Gastrocnemius medialis (tissue), 4 donors: ENCODE results near the gene PRRX1. TPM values are rescaled to one million over a fixed set of nuclear protein-coding genes. Genes with fewer than 3 reads are reported as not detected.

Experiments
- ATAC-seq, 2 donors: fragments of 150-250 bp; one replicate each; pipeline ENCODE4 v1.9.1; 2016
- DNase-seq, 2 donors: peaks; one replicate each; pipeline ENCODE4 v3.0.0-alpha.2; 2019
- H3K27ac ChIP-seq, 4 donors: fragments of 200-600 bp; sonication (generic); 1 replicate in 1 of 4; 2 replicates in 3 of 4; pipeline ENCODE4 v1.5.1; 2016 to 2018; ENCODE audit warnings: mild to moderate bottlenecking in 2 of 4, moderate library complexity in 1 of 4
- H3K27me3 ChIP-seq, 3 donors: fragments of 200-600 bp; sonication (generic) in 2 of 3; 1 replicate in 1 of 3; 2 replicates in 2 of 3; pipeline versions ENCODE4 v1.5.1 to v1.6.0; 2016 to 2019; ENCODE audit warnings: mild to moderate bottlenecking in 1 of 3, moderate library complexity in 1 of 3
- H3K36me3 ChIP-seq, 2 donors: fragments of 200-600 bp; sonication (generic) in 1 of 2; one replicate each; pipeline ENCODE4 v1.5.1; 2017 to 2018
- H3K4me1 ChIP-seq, 2 donors: fragments of 200-600 bp; sonication (generic) in 1 of 2; one replicate each; pipeline ENCODE4 v1.5.1; 2016 to 2017; ENCODE audit warnings: mild to moderate bottlenecking in 2 of 2
- H3K4me3 ChIP-seq, 4 donors: fragments of 200-600 bp; sonication (generic) in 3 of 4; 1 replicate in 1 of 4; 2 replicates in 3 of 4; pipeline ENCODE4 v1.5.1; 2016 to 2019; ENCODE audit warnings: mild to moderate bottlenecking in 2 of 4
- H3K9me3 ChIP-seq, 3 donors: fragments of 200-600 bp; sonication (generic) in 2 of 3; 1 replicate in 1 of 3; 2 replicates in 2 of 3; pipeline ENCODE4 v1.5.1; 2016 to 2019
- POLR2A ChIP-seq, 2 donors: fragments of 450-650 bp; IDR thresholded peaks; one replicate each; pipeline ENCODE4 v1.6.1; 2017; ENCODE audit warnings: antibody characterized with exemption in 2 of 2, mild to moderate bottlenecking in 2 of 2, moderate library complexity in 2 of 2
- in situ Hi-C, 4 donors: fragments of 200-750 bp; cut with MboI; loops; one replicate each; pipeline versions ENCODE4 v1.15.0 to v1.8.0; 2017; ENCODE audit warnings: low sequenced_read_pairs in 4 of 4
- intact Hi-C: fragments of 100-400 bp; cut with DNase I; formaldehyde crosslinking; loops from one replicate; pipeline ENCODE4 v1.15.1; 2023; ENCODE audit warnings: low total_unique reads
- total RNA-seq, 4 donors: library from RNA; depleted of rRNA; stranded (reverse); fragments of >200 nt; gene quantifications; one replicate each; pipeline versions ENCODE4 v1.1.0 to v1.2.3, GENCODE V29; 2016
- TF ChIP-seq, protein P1 (sequence below), 5 experiments: fragments of 450-650 bp in 3 of 5; fragments of 200-600 bp in 2 of 5; sonication (generic) in 2 of 5; IDR thresholded peaks in 4 of 5; conservative IDR thresholded peaks in 1 of 5; 1 replicate in 4 of 5; 2 replicates in 1 of 5; pipeline ENCODE4 v1.5.1; 2016 to 2019; ENCODE audit warnings: antibody characterized with exemption in 5 of 5, mild to moderate bottlenecking in 3 of 5, moderate library complexity in 3 of 5

The PRRX1 gene
- total RNA-seq, 4 donors from 2014 or later = 35.3 to 120 (median 64.3) TPM

DNA sequence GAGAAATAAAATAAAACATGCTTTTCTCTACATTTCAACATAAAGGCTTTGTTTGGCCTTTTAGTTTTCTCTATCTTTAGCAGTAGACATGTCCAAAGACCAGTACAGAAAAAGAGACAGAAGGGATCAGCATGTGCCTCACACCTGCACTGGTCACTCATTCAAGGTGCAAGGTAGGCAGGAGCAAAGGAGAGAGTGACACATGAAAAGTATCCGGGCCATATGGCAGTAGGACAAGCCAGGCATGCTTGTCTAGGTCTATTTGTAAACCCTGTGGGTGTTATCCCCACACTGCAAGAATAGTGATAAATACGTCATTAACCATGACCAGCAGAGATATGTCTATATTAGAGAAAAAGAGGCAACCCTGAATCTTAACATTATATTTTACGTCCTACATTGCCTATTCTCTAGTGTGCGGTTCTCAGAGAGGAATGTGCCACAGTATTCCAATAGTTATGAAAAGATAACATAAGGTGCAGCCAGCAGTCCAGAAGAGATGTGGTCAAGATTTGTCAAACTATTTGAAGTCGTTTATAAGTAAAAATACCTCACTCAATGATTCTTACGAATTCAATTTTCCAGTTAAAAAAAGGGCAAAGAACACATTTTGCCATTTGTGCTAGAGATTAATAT lies 32.1 kb downstream of the PRRX1 start:
- Histone ChIP-seq H3K27me3 (no peaks in the 10 kb centered on the region), H3K4me1 (peaks cover 92 to 93% of the 10 kb centered on the region in 2 donors), H3K36me3 (no peaks in the 10 kb centered on the region), H3K9me3 (no peaks in the 10 kb centered on the region), H3K27ac (peak overlapping the region; percentile 73 to 95 (median 86)), H3K4me3 (no peak overlapping the region)
- in situ Hi-C loops (no loop called here), intact Hi-C loops (loop anchor here (2.0 kb wide), 1 partner anchor 33 kb away; no protein-coding TSS in a partner anchor)
- ATAC-seq (peak in 1 of 2 donors; percentile 52), DNase-seq (peak in 1 of 2 donors; percentile 39)
- no peak for TF ChIP-seq POLR2A (IDR thresholded peaks at IDR 0.05)
- TF ChIP-seq, protein P1, sequence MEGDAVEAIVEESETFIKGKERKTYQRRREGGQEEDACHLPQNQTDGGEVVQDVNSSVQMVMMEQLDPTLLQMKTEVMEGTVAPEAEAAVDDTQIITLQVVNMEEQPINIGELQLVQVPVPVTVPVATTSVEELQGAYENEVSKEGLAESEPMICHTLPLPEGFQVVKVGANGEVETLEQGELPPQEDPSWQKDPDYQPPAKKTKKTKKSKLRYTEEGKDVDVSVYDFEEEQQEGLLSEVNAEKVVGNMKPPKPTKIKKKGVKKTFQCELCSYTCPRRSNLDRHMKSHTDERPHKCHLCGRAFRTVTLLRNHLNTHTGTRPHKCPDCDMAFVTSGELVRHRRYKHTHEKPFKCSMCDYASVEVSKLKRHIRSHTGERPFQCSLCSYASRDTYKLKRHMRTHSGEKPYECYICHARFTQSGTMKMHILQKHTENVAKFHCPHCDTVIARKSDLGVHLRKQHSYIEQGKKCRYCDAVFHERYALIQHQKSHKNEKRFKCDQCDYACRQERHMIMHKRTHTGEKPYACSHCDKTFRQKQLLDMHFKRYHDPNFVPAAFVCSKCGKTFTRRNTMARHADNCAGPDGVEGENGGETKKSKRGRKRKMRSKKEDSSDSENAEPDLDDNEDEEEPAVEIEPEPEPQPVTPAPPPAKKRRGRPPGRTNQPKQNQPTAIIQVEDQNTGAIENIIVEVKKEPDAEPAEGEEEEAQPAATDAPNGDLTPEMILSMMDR (IDR thresholded peaks at IDR 0.05 in 4 of 5, conservative IDR thresholded peaks at IDR 0.05 in 1 of 5) = no peak

DNA sequence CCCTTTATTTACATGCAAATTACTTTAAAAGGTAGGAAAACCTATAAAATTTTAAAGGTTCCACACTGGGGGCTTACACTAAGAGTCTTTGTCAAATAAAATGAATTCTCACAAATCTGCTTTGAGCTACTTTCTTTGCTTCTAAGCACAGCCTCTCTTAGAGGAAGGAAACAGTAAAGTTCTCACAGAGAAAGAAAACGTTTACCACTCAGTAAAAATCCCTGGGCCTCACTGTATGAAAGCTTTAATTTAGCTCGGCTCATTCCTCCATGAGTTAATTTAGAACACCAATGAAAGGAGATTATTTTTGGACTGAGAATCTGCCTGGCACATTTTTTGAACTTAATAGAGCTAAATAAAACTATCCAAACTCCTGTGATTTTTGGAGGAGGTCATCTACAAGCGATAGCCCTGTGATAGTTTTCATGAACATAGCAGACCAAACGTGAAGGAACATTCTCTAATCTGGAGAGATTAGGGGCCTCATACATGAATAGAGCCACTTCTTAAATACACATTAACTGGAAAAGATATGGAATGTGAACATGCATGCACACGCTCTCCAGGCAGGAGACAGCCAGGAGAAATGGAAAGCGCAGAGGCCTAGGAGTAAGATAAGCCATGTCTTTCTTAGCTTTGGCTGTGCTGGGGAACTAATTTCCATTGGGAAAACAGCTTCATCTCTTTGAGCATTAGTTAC lies 32.8 kb downstream of the PRRX1 start:
- TF ChIP-seq, protein P1 (IDR thresholded peaks at IDR 0.05 in 4 of 5, conservative IDR thresholded peaks at IDR 0.05 in 1 of 5) = no peak
- no peak for TF ChIP-seq POLR2A (IDR thresholded peaks at IDR 0.05)
- in situ Hi-C loops = no loop called here
- ATAC-seq (no peak), DNase-seq (no peak)
- Histone ChIP-seq H3K4me3 (no peak overlapping the region), H3K27me3 (no peaks in the 10 kb centered on the region), H3K4me1 (peaks cover 87 to 92% of the 10 kb centered on the region in 2 donors), H3K27ac (peak overlapping the region; percentile 73 to 95 (median 86)), H3K36me3 (no peaks in the 10 kb centered on the region), H3K9me3 (no peaks in the 10 kb centered on the region)
- intact Hi-C loops = loop anchor here (2.0 kb wide), 1 partner anchor 32 kb away; no protein-coding TSS in a partner anchor

DNA sequence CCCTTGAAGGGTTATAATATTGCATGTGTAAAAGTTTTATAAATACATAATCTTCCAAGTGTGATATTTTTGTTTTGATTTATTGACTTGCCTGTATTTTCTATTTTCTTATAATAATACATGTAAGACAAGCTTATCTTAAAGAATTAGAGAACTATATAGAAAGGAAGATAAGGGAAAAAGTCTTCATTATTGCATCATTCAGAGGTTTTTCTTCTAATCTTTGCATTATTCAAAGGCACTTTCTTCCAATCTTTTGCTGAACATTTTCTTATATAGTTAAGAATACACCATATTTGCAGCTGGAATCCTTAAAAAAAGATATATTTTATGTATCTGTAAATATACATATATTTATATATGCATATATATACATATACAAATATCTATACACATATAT lies 33.4 kb downstream of the PRRX1 start:
- Histone ChIP-seq H3K27ac (peak overlapping the region; percentile 73 to 95 (median 86)), H3K4me1 (peaks cover 83 to 91% of the 10 kb centered on the region in 2 donors), H3K27me3 (no peaks in the 10 kb centered on the region), H3K36me3 (no peaks in the 10 kb centered on the region), H3K4me3 (no peak overlapping the region), H3K9me3 (no peaks in the 10 kb centered on the region)
- in situ Hi-C loops = no loop called here
- intact Hi-C loops = loop anchor here (2.0 kb wide), 1 partner anchor 31 kb away; no protein-coding TSS in a partner anchor
- ATAC-seq (no peak), DNase-seq (no peak)
- TF ChIP-seq, protein P1 (IDR thresholded peaks at IDR 0.05 in 4 of 5, conservative IDR thresholded peaks at IDR 0.05 in 1 of 5) = no peak
- TF ChIP-seq POLR2A (IDR thresholded peaks at IDR 0.05) = no peak

DNA sequence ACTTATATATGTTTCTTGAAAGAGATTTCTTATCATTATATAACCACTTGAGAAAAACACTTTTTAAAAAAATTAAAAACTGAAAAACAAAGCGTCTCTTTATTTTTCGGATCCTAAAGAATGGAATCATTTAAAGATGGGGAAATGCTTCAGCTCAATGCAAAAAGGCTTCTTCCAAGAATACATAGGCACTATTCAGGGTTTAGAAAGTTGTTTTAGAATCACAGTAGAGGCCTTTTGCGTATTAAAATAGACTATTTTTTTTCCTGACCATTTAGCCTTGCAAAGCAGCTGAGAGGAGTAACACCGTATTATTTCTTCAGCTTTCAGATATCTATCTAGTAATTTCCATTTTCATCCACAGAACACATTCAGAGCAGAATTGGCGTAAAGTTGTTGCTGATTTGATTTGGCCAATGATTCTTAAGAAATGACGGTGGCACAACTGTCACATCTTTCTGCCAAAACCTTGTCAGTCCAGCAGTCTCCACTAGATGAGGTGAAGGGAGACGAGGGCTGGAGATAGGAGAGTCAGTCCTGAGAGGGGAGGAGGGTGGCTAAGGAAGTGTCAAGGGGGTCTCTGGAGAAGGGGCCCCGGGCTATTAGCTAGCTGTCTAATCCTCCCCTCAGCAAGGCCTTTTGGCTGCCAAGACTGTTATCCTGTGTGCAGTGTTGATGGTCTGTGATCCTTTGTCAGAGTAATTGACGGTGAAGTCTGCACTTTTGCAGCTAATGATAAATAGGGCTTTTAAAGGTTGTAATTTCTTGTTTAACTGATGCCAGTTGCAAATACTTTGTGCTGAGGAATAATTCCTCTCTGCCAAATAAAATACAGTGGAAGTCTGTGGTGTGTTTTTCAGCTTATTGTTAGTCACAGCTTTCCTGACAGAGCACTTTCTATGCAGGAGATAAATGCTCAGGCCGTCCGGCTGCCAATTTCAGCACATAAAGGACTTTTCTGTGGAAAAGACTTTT lies 34.7 kb downstream of the PRRX1 start:
- intact Hi-C loops (no loop called here), in situ Hi-C loops (no loop called here)
- DNase-seq = peak in 1 of 2 donors; percentile 32
- peak; percentile 63 to 76 for ATAC-seq
- no peak for TF ChIP-seq POLR2A (IDR thresholded peaks at IDR 0.05)
- TF ChIP-seq, protein P1 (IDR thresholded peaks at IDR 0.05 in 4 of 5, conservative IDR thresholded peaks at IDR 0.05 in 1 of 5) = no peak
- Histone ChIP-seq H3K9me3 (no peaks in the 10 kb centered on the region), H3K4me1 (peaks cover 70 to 85% of the 10 kb centered on the region in 2 donors), H3K36me3 (no peaks in the 10 kb centered on the region), H3K27ac (peak overlapping the region; percentile 73 to 90 (median 80)), H3K4me3 (peak overlapping the region in 3 of 4 donors; percentile 1 to 24 (median 13)), H3K27me3 (no peaks in the 10 kb centered on the region)
